ENCODE measurements around the gene ANO1.

DNA sequence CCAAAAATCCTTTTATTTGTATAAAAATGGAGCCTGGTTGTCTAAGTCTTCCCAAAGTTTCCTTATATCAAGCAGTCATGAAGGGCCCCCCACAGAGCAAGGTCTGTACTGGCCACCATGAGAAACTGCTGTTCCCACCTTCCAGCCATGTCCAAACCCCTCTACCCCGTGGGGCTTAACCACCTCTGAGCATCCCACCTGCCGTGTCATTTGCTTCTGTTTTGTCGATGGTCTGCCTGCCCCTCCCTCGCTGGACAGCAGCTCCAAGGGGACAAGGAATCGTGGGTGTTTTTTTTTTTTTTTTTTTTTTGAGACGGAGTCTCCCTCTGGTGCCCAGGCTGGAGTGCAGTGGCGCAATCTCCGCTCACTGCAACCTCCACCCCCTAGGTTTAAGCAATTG lies 11.1 kb upstream of the ANO1 start:
- TF ChIP-seq, protein P1, sequence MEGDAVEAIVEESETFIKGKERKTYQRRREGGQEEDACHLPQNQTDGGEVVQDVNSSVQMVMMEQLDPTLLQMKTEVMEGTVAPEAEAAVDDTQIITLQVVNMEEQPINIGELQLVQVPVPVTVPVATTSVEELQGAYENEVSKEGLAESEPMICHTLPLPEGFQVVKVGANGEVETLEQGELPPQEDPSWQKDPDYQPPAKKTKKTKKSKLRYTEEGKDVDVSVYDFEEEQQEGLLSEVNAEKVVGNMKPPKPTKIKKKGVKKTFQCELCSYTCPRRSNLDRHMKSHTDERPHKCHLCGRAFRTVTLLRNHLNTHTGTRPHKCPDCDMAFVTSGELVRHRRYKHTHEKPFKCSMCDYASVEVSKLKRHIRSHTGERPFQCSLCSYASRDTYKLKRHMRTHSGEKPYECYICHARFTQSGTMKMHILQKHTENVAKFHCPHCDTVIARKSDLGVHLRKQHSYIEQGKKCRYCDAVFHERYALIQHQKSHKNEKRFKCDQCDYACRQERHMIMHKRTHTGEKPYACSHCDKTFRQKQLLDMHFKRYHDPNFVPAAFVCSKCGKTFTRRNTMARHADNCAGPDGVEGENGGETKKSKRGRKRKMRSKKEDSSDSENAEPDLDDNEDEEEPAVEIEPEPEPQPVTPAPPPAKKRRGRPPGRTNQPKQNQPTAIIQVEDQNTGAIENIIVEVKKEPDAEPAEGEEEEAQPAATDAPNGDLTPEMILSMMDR (IDR thresholded peaks at IDR 0.05) = no peak
- TF ChIP-seq RAD21 (IDR thresholded peaks at IDR 0.05; ENCODE audit: low read length) = no peak
- no peak for TF ChIP-seq TAF1 (IDR thresholded peaks at IDR 0.05; ENCODE audit: borderline replicate concordance, low read depth, low read length)
- no peak for TF ChIP-seq EP300 (IDR thresholded peaks at IDR 0.05; ENCODE audit: borderline replicate concordance in 1 of 2, low read depth in 1 of 2, low read length in 1 of 2)
- TF ChIP-seq, protein P2, sequence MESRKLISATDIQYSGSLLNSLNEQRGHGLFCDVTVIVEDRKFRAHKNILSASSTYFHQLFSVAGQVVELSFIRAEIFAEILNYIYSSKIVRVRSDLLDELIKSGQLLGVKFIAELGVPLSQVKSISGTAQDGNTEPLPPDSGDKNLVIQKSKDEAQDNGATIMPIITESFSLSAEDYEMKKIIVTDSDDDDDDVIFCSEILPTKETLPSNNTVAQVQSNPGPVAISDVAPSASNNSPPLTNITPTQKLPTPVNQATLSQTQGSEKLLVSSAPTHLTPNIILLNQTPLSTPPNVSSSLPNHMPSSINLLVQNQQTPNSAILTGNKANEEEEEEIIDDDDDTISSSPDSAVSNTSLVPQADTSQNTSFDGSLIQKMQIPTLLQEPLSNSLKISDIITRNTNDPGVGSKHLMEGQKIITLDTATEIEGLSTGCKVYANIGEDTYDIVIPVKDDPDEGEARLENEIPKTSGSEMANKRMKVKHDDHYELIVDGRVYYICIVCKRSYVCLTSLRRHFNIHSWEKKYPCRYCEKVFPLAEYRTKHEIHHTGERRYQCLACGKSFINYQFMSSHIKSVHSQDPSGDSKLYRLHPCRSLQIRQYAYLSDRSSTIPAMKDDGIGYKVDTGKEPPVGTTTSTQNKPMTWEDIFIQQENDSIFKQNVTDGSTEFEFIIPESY (IDR thresholded peaks at IDR 0.05; ENCODE audit: borderline replicate concordance, low read depth) = no peak
- TF ChIP-seq TEAD4 (IDR thresholded peaks at IDR 0.05; ENCODE audit: borderline replicate concordance, insufficient read depth) = no peak
- no peak for TF ChIP-seq RCOR1 (IDR thresholded peaks at IDR 0.05; ENCODE audit: low read length)
- TF ChIP-seq SMC3 (IDR thresholded peaks at IDR 0.05; ENCODE audit: low read depth, low read length) = no peak
- no peak for TF ChIP-seq TCF12 (IDR thresholded peaks at IDR 0.05)
- TF ChIP-seq POLR2AphosphoS5 (IDR thresholded peaks at IDR 0.05; ENCODE audit: low read depth, low read length) = no peak
- TF ChIP-seq, protein P3, sequence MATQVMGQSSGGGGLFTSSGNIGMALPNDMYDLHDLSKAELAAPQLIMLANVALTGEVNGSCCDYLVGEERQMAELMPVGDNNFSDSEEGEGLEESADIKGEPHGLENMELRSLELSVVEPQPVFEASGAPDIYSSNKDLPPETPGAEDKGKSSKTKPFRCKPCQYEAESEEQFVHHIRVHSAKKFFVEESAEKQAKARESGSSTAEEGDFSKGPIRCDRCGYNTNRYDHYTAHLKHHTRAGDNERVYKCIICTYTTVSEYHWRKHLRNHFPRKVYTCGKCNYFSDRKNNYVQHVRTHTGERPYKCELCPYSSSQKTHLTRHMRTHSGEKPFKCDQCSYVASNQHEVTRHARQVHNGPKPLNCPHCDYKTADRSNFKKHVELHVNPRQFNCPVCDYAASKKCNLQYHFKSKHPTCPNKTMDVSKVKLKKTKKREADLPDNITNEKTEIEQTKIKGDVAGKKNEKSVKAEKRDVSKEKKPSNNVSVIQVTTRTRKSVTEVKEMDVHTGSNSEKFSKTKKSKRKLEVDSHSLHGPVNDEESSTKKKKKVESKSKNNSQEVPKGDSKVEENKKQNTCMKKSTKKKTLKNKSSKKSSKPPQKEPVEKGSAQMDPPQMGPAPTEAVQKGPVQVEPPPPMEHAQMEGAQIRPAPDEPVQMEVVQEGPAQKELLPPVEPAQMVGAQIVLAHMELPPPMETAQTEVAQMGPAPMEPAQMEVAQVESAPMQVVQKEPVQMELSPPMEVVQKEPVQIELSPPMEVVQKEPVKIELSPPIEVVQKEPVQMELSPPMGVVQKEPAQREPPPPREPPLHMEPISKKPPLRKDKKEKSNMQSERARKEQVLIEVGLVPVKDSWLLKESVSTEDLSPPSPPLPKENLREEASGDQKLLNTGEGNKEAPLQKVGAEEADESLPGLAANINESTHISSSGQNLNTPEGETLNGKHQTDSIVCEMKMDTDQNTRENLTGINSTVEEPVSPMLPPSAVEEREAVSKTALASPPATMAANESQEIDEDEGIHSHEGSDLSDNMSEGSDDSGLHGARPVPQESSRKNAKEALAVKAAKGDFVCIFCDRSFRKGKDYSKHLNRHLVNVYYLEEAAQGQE (IDR thresholded peaks at IDR 0.05; ENCODE audit: low read depth, low read length) = no peak
